Breast epithelium (tissue), 4 donors: ENCODE results near the gene ONECUT1. TPM values are rescaled to one million over a fixed set of nuclear protein-coding genes. Genes with fewer than 3 reads are reported as not detected.
A peak's percentile ranks its signal among the peaks of the same experiment; 100 is the strongest.

Source experiments
- DNase-seq, 2 donors: peaks; one replicate each; pipeline ENCODE4 v3.0.0-alpha.2; 2019; ENCODE audit warnings: low spot score in 2 of 2
- H3K27ac ChIP-seq, 2 donors: fragments of 200-600 bp; sonication (generic) in 1 of 2; one replicate each; pipeline ENCODE4 v1.5.1; 2016 to 2019; ENCODE audit warnings: mild to moderate bottlenecking in 1 of 2
- H3K27me3 ChIP-seq, 2 donors: fragments of 200-600 bp; sonication (generic) in 1 of 2; one replicate each; pipeline versions ENCODE4 v1.5.1 to v1.6.0; 2017 to 2019; ENCODE audit warnings: control low read depth in 1 of 2, mild to moderate bottlenecking in 1 of 2
- H3K36me3 ChIP-seq: fragments of 200-600 bp; one replicate; pipeline ENCODE4 v1.5.1; 2019
- H3K4me1 ChIP-seq, 2 donors: fragments of 200-600 bp; sonication (generic); one replicate each; pipeline ENCODE4 v1.5.1; 2016 to 2019; ENCODE audit warnings: control low read depth in 1 of 2
- H3K4me3 ChIP-seq, 3 donors: fragments of 200-600 bp; sonication (generic); 1 replicate in 2 of 3; 2 replicates in 1 of 3; pipeline ENCODE4 v1.5.1; 2016 to 2019; ENCODE audit warnings: mild to moderate bottlenecking in 3 of 3, moderate library complexity in 2 of 3
- H3K9me3 ChIP-seq, 2 donors: fragments of 200-600 bp; sonication (generic) in 1 of 2; one replicate each; pipeline ENCODE4 v1.5.1; 2016 to 2019; ENCODE audit warnings: control low read depth in 1 of 2
- CTCF ChIP-seq, 3 donors: fragments of 450-650 bp; IDR thresholded peaks; one replicate each; pipeline ENCODE4 v1.5.1; 2016 to 2017; ENCODE audit warnings: antibody characterized with exemption in 3 of 3, mild to moderate bottlenecking in 3 of 3, moderate library complexity in 3 of 3
- POLR2A ChIP-seq: fragments of 450-650 bp; IDR thresholded peaks from one replicate; pipeline ENCODE4 v1.6.1; 2016; ENCODE audit warnings: antibody characterized with exemption, mild to moderate bottlenecking, moderate library complexity
- POLR2AphosphoS5 ChIP-seq, 3 donors: sonication (generic); formaldehyde crosslinking; IDR thresholded peaks; one replicate each; pipeline ENCODE4 v1.6.1; 2017; ENCODE audit warnings: antibody characterized with exemption in 3 of 3
- intact Hi-C: fragments of 100-400 bp; cut with DNase I; formaldehyde crosslinking; loops from one replicate; pipeline ENCODE4 v1.15.1; 2023; ENCODE audit warnings: low total_unique reads
- total RNA-seq, 3 donors: library from RNA; depleted of rRNA; stranded (reverse); fragments of >200 nt; gene quantifications; one replicate each; pipeline ENCODE4 v1.1.0, GENCODE V29; 2016

ONECUT1 gene
- total RNA-seq, 3 donors from 2014 or later, result not detected

- H3K27ac ChIP-seq, result no peak overlapping the region
- no peak for DNase-seq
- TF ChIP-seq CTCF (IDR thresholded peaks at IDR 0.05), result no peak
- no peak for TF ChIP-seq POLR2AphosphoS5 (IDR thresholded peaks at IDR 0.05)
- no peak for TF ChIP-seq POLR2A
- intact Hi-C loops, result no loop called here
- no peaks in the 10 kb centered on the region for H3K9me3 ChIP-seq
- peaks cover 16 to 93% of the 10 kb centered on the region in 2 donors for H3K27me3 ChIP-seq
- no peaks in the 10 kb centered on the region for H3K4me1 ChIP-seq
- no peaks in the 10 kb centered on the region for H3K36me3 ChIP-seq
- H3K4me3 ChIP-seq, result no peak overlapping the region
Observed at GRCh38 chr15:52791776-52792175, 1.6 kb upstream of the ONECUT1 start.

DNA sequence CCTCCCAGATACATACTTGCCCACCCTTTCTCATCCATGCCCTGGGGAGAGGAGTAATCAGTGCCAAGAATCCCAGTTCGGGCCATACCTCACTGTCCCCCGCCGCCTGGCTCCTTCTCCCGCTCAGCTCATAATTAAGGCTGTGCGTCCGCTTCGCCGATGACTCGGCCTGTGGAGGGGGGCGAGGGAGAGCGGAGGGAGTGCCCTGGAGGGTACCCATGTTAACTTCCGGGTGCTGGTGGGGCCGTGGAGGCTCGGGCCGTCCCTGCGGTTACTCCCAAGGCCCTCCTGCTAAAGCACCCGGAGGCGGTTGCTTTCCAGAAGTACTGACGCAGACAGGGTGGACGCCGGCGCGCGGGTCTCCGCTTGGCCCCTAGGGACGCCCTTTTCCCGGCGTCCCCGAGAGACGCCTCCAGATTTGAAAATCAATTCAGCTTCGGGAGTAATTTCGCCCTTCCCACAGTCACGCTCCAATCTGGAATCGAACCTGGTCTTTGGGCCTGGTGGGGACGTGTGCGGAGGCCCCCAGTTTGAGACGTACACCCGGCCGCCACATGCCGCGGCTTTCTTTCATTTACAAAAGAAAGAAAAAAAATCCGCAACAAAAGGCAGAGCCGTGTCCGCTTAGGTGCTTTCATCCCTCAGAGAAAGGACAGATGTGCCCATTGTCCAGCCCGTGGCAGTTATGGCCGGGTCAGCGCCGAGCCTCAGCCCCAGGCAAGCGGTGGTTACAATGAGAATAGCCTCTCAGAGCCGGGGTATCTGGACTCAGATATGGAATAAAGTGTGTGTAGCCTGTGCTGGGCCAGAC is 1.0 kb upstream of the ONECUT1 start:
- H3K4me3 ChIP-seq, result peak overlapping the region; percentile 39 to 64 (median 51)
- no peak for DNase-seq
- no peak for TF ChIP-seq CTCF (IDR thresholded peaks at IDR 0.05)
- no peaks in the 10 kb centered on the region for H3K36me3 ChIP-seq
- peaks cover 15 to 93% of the 10 kb centered on the region in 2 donors for H3K27me3 ChIP-seq
- no peaks in the 10 kb centered on the region for H3K4me1 ChIP-seq
- intact Hi-C loops, result no loop called here
- H3K9me3 ChIP-seq, result no peaks in the 10 kb centered on the region
- no peak overlapping the region for H3K27ac ChIP-seq

DNA sequence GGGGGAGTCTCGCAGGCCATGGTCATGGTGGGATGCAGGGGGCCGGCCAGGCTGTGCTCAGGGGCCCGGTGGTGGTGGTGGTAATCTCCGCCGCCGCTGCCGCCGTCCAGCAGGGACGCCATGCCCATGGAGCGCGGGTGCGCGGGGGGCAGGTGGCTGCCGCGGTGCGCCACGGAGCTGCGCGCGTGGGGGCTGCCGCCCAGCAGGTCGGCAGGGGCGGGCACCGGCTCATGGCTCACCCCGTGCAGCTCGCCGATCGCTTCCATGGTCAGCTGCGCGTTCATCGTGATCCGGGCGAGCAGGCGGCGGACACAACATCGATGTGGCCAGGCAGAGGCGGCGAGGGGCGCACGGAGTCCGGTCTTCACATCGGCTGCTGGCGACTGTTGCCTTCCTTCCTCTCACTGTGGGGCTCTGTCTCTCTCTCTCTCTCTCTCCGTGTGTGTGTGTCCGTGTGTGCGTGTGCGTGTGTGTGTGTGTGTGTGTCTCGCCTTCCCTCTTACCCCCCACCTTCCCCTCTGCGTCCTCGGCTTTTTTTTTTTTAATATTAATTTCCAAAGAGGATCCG is 451 bp downstream of the ONECUT1 start:
- Histone ChIP-seq H3K4me3 (peak overlapping the region; percentile 39 to 64 (median 51)), H3K27ac (no peak overlapping the region), H3K27me3 (peaks cover 11 to 93% of the 10 kb centered on the region in 2 donors), H3K36me3 (no peaks in the 10 kb centered on the region), H3K9me3 (no peaks in the 10 kb centered on the region), H3K4me1 (peaks cover 0 to 5% of the 10 kb centered on the region in 2 donors)
- intact Hi-C loops, result no loop called here
- DNase-seq, result no peak
- no peak for TF ChIP-seq POLR2AphosphoS5 (IDR thresholded peaks at IDR 0.05)
- TF ChIP-seq CTCF (IDR thresholded peaks at IDR 0.05), result no peak
- TF ChIP-seq POLR2A, result no peak

GRCh38 chr15:52789008-52789600 is 1.0 kb downstream of the ONECUT1 start:
- H3K9me3 ChIP-seq, result no peaks in the 10 kb centered on the region
- H3K36me3 ChIP-seq, result no peaks in the 10 kb centered on the region
- peaks cover 0 to 8% of the 10 kb centered on the region in 2 donors for H3K4me1 ChIP-seq
- no peak for DNase-seq
- peak overlapping the region; percentile 39 to 64 (median 51) for H3K4me3 ChIP-seq
- TF ChIP-seq POLR2AphosphoS5 (IDR thresholded peaks at IDR 0.05) (no peak), POLR2A (no peak), CTCF (IDR thresholded peaks at IDR 0.05) (no peak)
- intact Hi-C loops, result no loop called here
- H3K27me3 ChIP-seq, result peaks cover 8 to 93% of the 10 kb centered on the region in 2 donors
- H3K27ac ChIP-seq, result no peak overlapping the region
